T-helper 17 cell (primary cell): ENCODE data around the gene LONRF2. TPM values are rescaled to one million over a fixed set of nuclear protein-coding genes. Genes with fewer than 3 reads are reported as not detected.

Experiments
- ATAC-seq: fragments of 150-1000 bp; cut with Tn5 transposase; 2 replicates; pipeline ENCODE4 v1.10.0; 2021; ENCODE audit warnings: mild to moderate bottlenecking, moderate library complexity
- DNase-seq, 3 donors: peaks; one replicate each; pipeline versions ENCODE4 v3.0.0 to v3.0.0-alpha.2; 2020 to 2021
- H3K9me3 ChIP-seq: one replicate; pipeline ENCODE4 v1.7.0; 2013; ENCODE audit warnings: low read length, mild to moderate bottlenecking; ENCODE audit not compliant: control insufficient read depth, poor library complexity, severe bottlenecking
- H3K27ac Mint-ChIP-seq: one replicate; pipeline ENCODE4 v1.8.0; 2022; ENCODE audit warnings: mild to moderate bottlenecking, moderate library complexity, mixed read lengths
- H3K27me3 Mint-ChIP-seq: one replicate; pipeline ENCODE4 v1.8.0; 2022; ENCODE audit warnings: mixed read lengths
- H3K36me3 Mint-ChIP-seq: one replicate; pipeline ENCODE4 v1.8.0; 2022; ENCODE audit warnings: low read depth, mixed read lengths
- H3K4me1 Mint-ChIP-seq: one replicate; pipeline ENCODE4 v1.8.0; 2022; ENCODE audit warnings: mild to moderate bottlenecking, mixed read lengths
- H3K4me3 Mint-ChIP-seq: one replicate; pipeline ENCODE4 v1.8.0; 2022; ENCODE audit warnings: mild to moderate bottlenecking, moderate library complexity, mixed read lengths
- total RNA-seq, 4 donors: library from RNA in 2 of 4; stranded (reverse) in 2 of 4; gene quantifications; one replicate each; pipeline ENCODE4 v1.2.3 and lab custom pipeline; 2022 to 2026

LONRF2 gene
- total RNA-seq, 2 donors from 2014 or later, result 0.12 to 0.18 TPM

- no peak overlapping the region for H3K4me3 Mint-ChIP-seq
- no peak for DNase-seq
- H3K27ac Mint-ChIP-seq, result no peak overlapping the region
- H3K9me3 ChIP-seq, result no peaks in the 10 kb centered on the region
- H3K36me3 Mint-ChIP-seq, result peaks cover 3% of the 10 kb centered on the region
- H3K4me1 Mint-ChIP-seq, result peaks cover 8% of the 10 kb centered on the region
- no peak for ATAC-seq
- peaks cover 65% of the 10 kb centered on the region for H3K27me3 Mint-ChIP-seq
These were observed 43.3 kb downstream of the LONRF2 start for GRCh38 chr2:100278986-100279385.

DNA sequence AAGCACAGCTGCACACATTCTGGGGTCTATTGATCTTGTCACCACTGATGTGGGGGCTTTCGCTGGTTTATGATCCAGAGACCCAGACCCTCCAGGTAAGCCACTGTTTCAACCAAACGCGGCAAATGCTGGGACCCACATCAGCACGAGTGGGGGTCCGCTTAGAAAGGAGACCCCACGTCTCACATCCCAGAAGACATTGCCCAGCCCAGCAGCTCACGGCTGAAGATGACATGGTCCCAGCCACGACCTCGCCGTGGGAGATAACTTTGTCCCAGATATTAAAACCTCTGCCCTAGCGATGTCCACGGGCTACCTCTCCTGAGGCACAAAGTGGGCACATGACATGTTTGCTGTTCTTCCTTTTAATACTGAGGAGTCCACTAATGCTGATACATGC lies 43.8 kb downstream of the LONRF2 start:
- peaks cover 65% of the 10 kb centered on the region for H3K27me3 Mint-ChIP-seq
- DNase-seq (no peak), ATAC-seq (no peak)
- H3K4me1 Mint-ChIP-seq, result peaks cover 11% of the 10 kb centered on the region
- no peaks in the 10 kb centered on the region for H3K9me3 ChIP-seq
- peaks cover 3% of the 10 kb centered on the region for H3K36me3 Mint-ChIP-seq
- H3K27ac Mint-ChIP-seq, result peak overlapping the region; percentile 76
- H3K4me3 Mint-ChIP-seq, result no peak overlapping the region

DNA sequence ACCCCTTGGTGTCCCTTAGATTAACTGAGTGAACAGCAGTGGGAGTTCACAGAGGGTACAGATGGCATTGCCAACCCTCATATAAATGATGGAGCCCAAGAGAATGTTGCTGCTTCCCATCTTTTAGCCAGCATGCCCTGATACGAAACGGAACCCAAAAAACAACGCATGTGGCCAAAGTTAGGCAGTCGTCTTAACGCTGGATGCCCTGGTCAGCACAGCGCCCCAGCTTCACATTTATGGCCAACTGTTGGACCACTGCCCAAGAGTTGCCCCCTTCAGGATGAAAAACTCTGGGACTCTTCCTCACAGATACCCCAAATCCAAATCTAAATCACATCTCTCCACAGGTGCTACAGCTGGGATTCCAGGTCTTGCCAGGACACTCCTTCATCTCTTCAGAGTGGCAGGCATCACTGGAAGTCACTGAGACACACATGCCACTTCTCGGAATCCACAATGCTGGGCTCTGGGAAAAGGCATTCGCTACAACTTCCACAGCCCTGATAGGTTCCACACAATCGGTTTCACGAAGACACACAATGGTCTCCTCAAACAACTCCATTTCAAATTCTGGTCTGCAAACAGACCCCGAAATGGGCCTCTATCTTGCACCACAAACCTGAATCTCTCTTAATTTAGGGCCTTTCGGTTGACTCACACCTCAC lies 44.6 kb downstream of the LONRF2 start:
- H3K36me3 Mint-ChIP-seq, result peaks cover 3% of the 10 kb centered on the region
- DNase-seq (no peak), ATAC-seq (no peak)
- H3K4me3 Mint-ChIP-seq, result no peak overlapping the region
- H3K4me1 Mint-ChIP-seq, result peaks cover 11% of the 10 kb centered on the region
- no peaks in the 10 kb centered on the region for H3K9me3 ChIP-seq
- H3K27me3 Mint-ChIP-seq, result peaks cover 65% of the 10 kb centered on the region
- peak overlapping the region; percentile 76 for H3K27ac Mint-ChIP-seq

GRCh38 chr2:100276716-100277115 lies 45.6 kb downstream of the LONRF2 start:
- no peak for ATAC-seq
- H3K9me3 ChIP-seq, result no peaks in the 10 kb centered on the region
- H3K27me3 Mint-ChIP-seq, result peaks cover 59% of the 10 kb centered on the region
- no peak overlapping the region for H3K4me3 Mint-ChIP-seq
- H3K36me3 Mint-ChIP-seq, result peaks cover 3% of the 10 kb centered on the region
- DNase-seq, result no peak
- H3K4me1 Mint-ChIP-seq, result peaks cover 11% of the 10 kb centered on the region
- no peak overlapping the region for H3K27ac Mint-ChIP-seq

DNA sequence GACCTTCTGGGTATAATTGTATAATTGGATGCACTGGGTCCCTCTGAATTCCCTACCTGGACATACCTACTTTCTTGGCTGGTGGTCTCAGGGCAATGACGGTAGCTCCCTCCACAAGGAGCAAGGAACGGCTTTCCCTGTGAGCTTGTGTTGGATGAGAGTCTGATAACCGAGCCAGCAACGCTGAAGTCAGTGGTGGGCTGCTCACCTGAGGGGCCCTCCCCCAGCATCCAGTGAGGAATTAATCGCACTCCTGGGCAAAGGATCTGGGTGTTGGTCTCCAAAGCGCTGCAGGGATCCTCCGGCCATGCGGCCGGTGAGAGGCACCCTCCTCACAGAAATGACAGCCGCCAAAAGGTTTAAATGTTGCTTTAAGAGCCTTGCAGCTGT lies 47.1 kb downstream of the LONRF2 start:
- no peak overlapping the region for H3K4me3 Mint-ChIP-seq
- ATAC-seq, result no peak
- DNase-seq, result no peak
- H3K27me3 Mint-ChIP-seq, result peaks cover 46% of the 10 kb centered on the region
- no peak overlapping the region for H3K27ac Mint-ChIP-seq
- peaks cover 3% of the 10 kb centered on the region for H3K36me3 Mint-ChIP-seq
- peaks cover 9% of the 10 kb centered on the region for H3K4me1 Mint-ChIP-seq
- H3K9me3 ChIP-seq, result no peaks in the 10 kb centered on the region

DNA sequence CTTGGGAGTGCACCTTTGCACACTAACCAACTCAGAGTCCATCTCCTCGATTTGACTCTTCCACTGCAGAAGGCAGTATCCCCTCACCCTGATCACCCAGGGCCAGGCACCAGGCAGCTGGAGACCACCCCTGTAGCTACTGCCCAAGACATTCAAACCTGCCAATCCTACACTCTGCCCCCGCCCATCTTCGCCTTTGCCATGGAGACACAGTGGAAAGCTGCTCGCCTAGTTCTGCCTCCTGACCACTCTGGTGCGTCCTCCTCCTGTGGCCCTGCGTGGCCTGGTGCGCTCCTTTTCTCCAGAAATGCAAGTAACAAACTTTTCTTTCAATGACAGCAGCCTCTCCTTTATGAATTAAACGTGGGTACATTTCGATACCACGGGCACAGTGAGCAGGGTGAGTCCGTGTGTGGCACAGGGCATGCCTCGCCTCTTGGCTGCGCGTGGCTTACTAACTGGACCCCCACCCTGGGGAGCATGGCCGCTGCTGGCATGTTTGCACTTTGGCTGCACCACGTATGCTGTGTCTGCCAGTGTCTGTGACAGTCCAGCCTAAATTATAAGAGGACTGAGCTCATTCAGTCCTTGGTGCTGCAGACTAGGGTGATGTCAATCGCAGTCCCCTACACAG lies 47.6 kb downstream of the LONRF2 start:
- peaks cover 9% of the 10 kb centered on the region for H3K4me1 Mint-ChIP-seq
- no peak overlapping the region for H3K27ac Mint-ChIP-seq
- peaks cover 41% of the 10 kb centered on the region for H3K27me3 Mint-ChIP-seq

GRCh38 chr2:100274076-100274475 lies 48.2 kb downstream of the LONRF2 start:
- H3K27me3 Mint-ChIP-seq, result peaks cover 35% of the 10 kb centered on the region
- DNase-seq (no peak), ATAC-seq (peak; percentile 50)
- peaks cover 2% of the 10 kb centered on the region for H3K36me3 Mint-ChIP-seq
- H3K4me1 Mint-ChIP-seq, result peaks cover 7% of the 10 kb centered on the region
- H3K27ac Mint-ChIP-seq, result no peak overlapping the region
- H3K9me3 ChIP-seq, result no peaks in the 10 kb centered on the region
- H3K4me3 Mint-ChIP-seq, result no peak overlapping the region

More for the DNA sequence above, 47.6 kb downstream of the LONRF2 start:
- H3K9me3 ChIP-seq, result no peaks in the 10 kb centered on the region
- H3K36me3 Mint-ChIP-seq, result peaks cover 3% of the 10 kb centered on the region
- ATAC-seq (no peak), DNase-seq (no peak)
- no peak overlapping the region for H3K4me3 Mint-ChIP-seq

DNA sequence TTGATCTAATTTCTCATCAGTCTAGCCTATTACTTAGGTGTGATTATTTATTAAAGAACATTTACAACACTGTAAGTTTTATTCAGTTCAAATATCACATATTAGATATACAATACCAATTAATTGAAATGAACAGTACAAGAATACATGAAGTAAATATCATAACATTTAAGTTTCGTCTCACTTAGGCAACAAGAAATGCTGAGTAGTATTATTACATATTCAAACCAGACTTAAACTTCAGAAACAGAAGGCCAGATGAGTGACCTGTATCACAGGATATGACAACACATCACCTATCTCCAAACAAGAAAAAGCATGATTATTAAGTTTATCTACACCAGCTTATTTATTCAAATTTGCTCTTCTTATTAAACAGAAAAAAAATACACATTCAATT lies 48.9 kb downstream of the LONRF2 start:
- DNase-seq (no peak), ATAC-seq (no peak)
- H3K27ac Mint-ChIP-seq, result no peak overlapping the region
- H3K27me3 Mint-ChIP-seq, result peaks cover 28% of the 10 kb centered on the region
- no peak overlapping the region for H3K4me3 Mint-ChIP-seq
- H3K9me3 ChIP-seq, result no peaks in the 10 kb centered on the region
- H3K36me3 Mint-ChIP-seq, result no peaks in the 10 kb centered on the region
- peaks cover 3% of the 10 kb centered on the region for H3K4me1 Mint-ChIP-seq

DNA sequence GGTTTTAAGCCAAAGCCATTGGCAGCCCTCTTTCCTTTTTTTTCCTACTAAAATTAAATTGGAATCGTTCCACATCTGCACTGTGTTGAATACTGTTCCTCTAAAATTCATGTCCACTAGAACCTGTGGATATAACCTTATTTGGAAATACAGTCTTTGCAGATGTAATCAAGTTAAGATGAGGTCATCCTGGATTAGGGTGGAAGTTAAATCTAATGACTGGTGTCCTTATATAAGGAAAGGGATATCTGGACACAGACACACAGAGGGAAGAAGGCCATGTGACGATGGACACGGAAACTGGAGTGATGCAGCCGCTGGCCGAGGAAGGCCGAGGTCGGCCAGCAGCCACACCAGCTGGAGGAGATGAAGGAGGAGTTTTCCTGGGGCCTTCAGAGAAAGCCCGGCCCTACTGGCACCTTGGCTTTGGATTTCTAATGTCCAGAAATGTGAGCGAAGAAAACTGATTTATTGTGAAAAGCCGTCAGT lies 49.4 kb downstream of the LONRF2 start:
- Mint-ChIP-seq H3K27ac (no peak overlapping the region), H3K4me1 (peaks cover 3% of the 10 kb centered on the region), H3K27me3 (peaks cover 23% of the 10 kb centered on the region), H3K36me3 (no peaks in the 10 kb centered on the region), H3K4me3 (no peak overlapping the region)
- no peaks in the 10 kb centered on the region for H3K9me3 ChIP-seq
- no peak for ATAC-seq
- DNase-seq, result no peak

GRCh38 chr2:100271210-100271609 lies 51.1 kb downstream of the LONRF2 start:
- ATAC-seq, result no peak
- H3K4me1 Mint-ChIP-seq, result peaks cover 3% of the 10 kb centered on the region

GRCh38 chr2:100270381-100271146 lies 51.7 kb downstream of the LONRF2 start:
- Mint-ChIP-seq H3K4me3 (no peak overlapping the region), H3K27ac (no peak overlapping the region), H3K36me3 (no peaks in the 10 kb centered on the region), H3K27me3 (peaks cover 12% of the 10 kb centered on the region), H3K4me1 (peaks cover 3% of the 10 kb centered on the region)
- no peaks in the 10 kb centered on the region for H3K9me3 ChIP-seq
- ATAC-seq (no peak), DNase-seq (no peak)

More at GRCh38 chr2:100271210-100271609, 51.1 kb downstream of the LONRF2 start:
- no peaks in the 10 kb centered on the region for H3K9me3 ChIP-seq
- H3K4me3 Mint-ChIP-seq, result no peak overlapping the region
- H3K36me3 Mint-ChIP-seq, result no peaks in the 10 kb centered on the region
- H3K27me3 Mint-ChIP-seq, result peaks cover 12% of the 10 kb centered on the region
- no peak overlapping the region for H3K27ac Mint-ChIP-seq
- no peak for DNase-seq

DNA sequence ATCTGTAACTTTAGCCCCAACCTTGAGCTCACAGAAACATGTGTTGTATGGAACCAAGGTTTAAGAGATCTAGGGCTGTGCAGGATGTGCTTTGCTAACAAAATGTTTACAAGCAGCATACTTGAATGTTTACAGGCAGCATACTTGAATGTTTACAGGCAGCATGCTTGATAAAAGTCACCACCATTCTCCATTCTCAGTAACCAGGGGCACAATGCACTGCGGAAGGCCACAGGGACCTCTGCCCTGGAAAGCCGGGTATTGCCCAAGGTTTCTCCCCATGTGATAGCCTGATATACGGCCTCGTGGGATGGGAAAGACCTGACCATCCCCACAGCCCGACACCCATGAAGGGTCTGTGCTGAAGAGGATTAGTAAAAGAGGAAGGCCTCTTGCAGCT lies 52.4 kb downstream of the LONRF2 start:
- ATAC-seq (no peak), DNase-seq (no peak)
- no peak overlapping the region for H3K4me3 Mint-ChIP-seq
- no peaks in the 10 kb centered on the region for H3K9me3 ChIP-seq
- H3K27ac Mint-ChIP-seq, result no peak overlapping the region
- peaks cover 5% of the 10 kb centered on the region for H3K27me3 Mint-ChIP-seq
- no peaks in the 10 kb centered on the region for H3K36me3 Mint-ChIP-seq
- H3K4me1 Mint-ChIP-seq, result peaks cover 3% of the 10 kb centered on the region

DNA sequence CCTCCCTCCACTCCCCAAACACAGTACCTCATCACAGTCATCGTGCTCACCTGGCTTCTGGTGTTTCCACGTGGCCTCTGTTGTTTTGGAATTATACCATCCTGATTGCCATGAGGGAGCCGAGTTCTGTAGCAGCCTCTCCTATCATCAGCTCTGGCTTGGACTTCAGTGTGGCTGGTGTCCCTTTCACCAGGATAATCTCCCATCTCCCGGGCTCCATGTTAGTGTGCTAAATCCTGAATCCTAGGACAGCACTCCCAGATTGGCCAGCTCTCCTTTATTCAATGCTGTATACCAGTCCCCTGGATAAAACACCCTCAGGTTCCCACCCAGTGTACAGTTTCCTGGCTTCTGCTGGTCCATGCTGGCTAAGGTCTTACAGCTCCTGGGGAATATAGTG lies 53.3 kb downstream of the LONRF2 start:
- no peaks in the 10 kb centered on the region for H3K27me3 Mint-ChIP-seq
- H3K9me3 ChIP-seq, result no peaks in the 10 kb centered on the region
- no peaks in the 10 kb centered on the region for H3K36me3 Mint-ChIP-seq
- H3K27ac Mint-ChIP-seq, result no peak overlapping the region
- no peak for DNase-seq
- H3K4me3 Mint-ChIP-seq, result no peak overlapping the region
- ATAC-seq, result no peak
- peaks cover 3% of the 10 kb centered on the region for H3K4me1 Mint-ChIP-seq
